Activated naive CD8-positive, alpha-beta T cell (primary cell): ENCODE measurements around the gene CYP24A1.

Experiments used
- H3K27ac Mint-ChIP-seq: one replicate; pipeline ENCODE4 v1.8.0; 2021; ENCODE audit warnings: mixed read lengths
- H3K27me3 Mint-ChIP-seq: one replicate; pipeline ENCODE4 v1.8.0; 2021; ENCODE audit warnings: mixed read lengths
- H3K36me3 Mint-ChIP-seq: one replicate; pipeline ENCODE4 v1.8.0; 2021; ENCODE audit warnings: mixed read lengths
- H3K4me1 Mint-ChIP-seq: one replicate; pipeline ENCODE4 v1.8.0; 2021; ENCODE audit warnings: low read depth, mixed read lengths
- H3K4me3 Mint-ChIP-seq: one replicate; pipeline ENCODE4 v1.8.0; 2021; ENCODE audit warnings: mild to moderate bottlenecking, mixed read lengths
- H3K9me3 Mint-ChIP-seq: one replicate; pipeline ENCODE4 v1.8.0; 2021; ENCODE audit warnings: low read depth, mixed read lengths

Gene CYP24A1

DNA sequence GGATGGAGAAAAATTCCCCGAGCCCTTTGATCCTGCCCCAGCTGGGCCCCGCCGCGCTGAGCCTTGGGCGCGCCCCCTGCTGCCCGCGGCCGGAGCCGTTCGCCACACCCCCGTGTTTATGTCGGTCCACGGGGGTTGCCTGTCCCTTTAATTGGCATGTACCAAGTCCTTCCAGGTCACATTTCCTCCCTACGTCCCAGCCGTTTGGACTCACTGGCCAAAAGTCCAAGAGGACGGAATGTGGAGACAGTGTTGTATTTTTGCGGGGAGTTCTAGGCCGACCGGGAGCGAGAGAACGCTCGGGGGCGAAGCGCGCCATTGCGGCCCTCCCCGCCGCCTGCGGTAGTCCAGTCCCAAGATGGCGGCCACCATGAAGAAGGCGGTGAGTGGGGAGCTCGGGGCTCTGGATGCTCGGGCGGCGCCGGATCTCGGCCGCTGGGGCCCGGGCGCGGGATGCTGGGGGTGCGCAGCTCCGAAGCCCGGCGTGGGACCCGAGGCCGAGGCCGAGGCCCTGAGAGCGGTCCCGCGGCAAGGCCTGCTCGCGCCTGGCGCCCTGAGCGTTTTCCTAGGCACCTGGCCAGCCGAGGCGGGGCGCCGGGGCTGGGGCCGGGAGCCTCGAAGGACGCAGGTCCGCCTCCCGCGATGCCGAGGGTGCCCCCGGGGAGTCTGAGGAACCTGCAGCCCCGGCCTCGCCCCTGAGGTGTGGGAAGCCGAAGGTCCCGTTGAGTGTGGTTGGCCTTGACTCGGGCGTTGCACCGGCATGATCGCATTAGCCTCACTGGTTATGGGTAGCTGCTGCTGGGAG, 34.2 kb upstream of the CYP24A1 start, which contains the start of gene PFDN4:
PFDN4 (plus strand) TSS at position 345 of the 805 bp plus-strand sequence; CDS start at position 359, 14 bp downstream.
- Mint-ChIP-seq H3K4me1 (peaks cover 42% of the 10 kb centered on the region), H3K27me3 (no peaks in the 10 kb centered on the region), H3K9me3 (no peaks in the 10 kb centered on the region), H3K27ac (peak within 1 kb of the TSS; percentile 100), H3K36me3 (peaks cover 2% of the 10 kb centered on the region), H3K4me3 (peak within 1 kb of the TSS; percentile 98)

DNA sequence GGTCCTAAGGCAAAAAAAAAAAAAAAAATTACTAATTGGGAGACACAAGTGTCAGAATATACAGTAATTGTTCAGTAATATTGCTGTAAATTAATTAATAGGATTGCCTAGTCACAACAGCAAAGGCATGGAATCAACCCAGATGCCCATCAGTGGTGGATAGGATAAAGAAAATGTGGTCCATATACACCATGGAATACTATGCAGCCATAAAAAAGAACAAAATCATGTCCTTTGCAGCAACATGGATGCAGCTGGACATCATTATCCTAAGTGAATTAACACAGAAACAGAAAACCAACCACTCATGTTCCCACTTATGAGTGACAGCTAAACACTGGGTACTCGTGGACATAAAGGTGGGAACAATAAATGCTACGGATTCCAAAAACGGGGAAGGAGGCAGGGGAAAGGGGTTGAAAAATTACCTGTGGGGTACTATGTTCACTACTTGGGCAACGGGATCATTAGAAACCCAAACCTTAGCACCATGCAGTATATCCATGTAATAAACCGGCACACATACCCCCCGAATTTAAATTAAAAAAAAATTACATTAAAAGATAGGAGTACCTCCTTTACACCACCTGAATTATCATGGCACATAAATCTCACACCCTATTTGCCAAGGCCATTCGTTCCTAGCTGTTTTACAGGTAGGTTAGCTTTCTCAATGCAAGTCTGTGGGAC, 33.4 kb upstream of the CYP24A1 start:
- Mint-ChIP-seq H3K4me3 (peak overlapping the region; percentile 98), H3K27me3 (no peaks in the 10 kb centered on the region)

DNA sequence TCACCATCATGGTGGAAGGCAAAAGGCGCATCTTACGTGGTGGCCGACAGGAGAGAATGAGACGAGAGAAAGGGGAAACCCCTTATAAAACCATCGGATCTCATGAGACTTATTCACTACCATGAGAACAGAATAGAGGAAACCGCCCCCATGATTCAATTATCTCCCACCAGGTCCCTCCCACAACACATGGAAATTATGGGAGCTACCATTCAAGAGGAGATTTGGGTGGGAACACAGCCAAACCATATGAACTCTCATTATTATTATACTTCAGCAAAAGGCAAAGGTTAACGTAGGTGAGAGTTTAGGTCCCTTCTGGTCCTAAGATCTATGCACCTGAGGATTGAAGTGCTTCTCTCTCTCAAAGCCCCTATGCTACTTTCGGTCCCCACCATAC, 31.7 kb upstream of the CYP24A1 start:
- no peaks in the 10 kb centered on the region for H3K27me3 Mint-ChIP-seq
- peaks cover 22% of the 10 kb centered on the region for H3K4me1 Mint-ChIP-seq
- peaks cover 2% of the 10 kb centered on the region for H3K36me3 Mint-ChIP-seq
- H3K9me3 Mint-ChIP-seq, result no peaks in the 10 kb centered on the region
- no peak overlapping the region for H3K27ac Mint-ChIP-seq
- H3K4me3 Mint-ChIP-seq, result no peak overlapping the region

More for the DNA sequence above, 33.4 kb upstream of the CYP24A1 start:
- Mint-ChIP-seq H3K27ac (peak overlapping the region; percentile 100), H3K9me3 (no peaks in the 10 kb centered on the region), H3K36me3 (peaks cover 2% of the 10 kb centered on the region), H3K4me1 (peaks cover 34% of the 10 kb centered on the region)

DNA sequence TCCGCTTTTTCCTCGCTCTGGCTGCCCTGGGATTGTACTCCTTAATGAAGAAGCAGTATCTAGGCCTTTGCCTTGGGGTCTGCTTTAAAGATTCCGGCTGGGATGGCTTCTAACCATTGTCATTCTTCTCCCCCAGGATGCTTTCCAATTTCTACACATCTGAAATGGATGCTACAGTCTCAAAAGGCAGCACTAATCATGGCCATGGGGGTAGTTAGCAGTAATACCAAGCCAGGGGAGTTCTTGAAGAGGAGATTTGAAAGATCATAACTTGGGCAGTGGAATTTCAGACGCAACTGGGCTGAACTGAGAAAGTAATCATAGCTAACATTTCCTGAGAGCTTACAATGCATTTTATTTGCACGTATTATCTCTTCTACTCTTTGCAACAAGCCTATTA, 30.7 kb upstream of the CYP24A1 start:
- H3K36me3 Mint-ChIP-seq, result peaks cover 2% of the 10 kb centered on the region
- no peaks in the 10 kb centered on the region for H3K9me3 Mint-ChIP-seq
- no peak overlapping the region for H3K4me3 Mint-ChIP-seq
- no peaks in the 10 kb centered on the region for H3K27me3 Mint-ChIP-seq
- H3K4me1 Mint-ChIP-seq, result peaks cover 12% of the 10 kb centered on the region
- no peak overlapping the region for H3K27ac Mint-ChIP-seq

DNA sequence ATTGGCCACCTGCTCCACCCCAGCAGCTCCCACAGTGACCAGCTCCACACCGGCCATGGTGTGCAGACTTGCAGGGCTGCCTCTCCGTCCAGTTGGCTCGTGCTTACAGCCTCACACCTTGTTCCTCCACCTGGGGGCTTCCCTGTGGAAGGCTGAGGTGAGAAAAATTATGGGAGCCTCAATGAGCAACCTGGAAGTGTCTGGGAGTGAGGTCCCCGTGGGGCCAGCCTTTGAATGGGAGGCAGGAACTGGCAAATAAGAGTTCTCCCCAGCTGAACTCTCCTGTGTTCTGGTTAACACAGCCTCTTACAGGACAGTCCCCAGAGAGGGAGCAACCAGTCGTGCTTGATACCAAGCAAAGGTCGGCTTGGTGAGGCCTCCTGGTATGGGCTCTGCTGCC, 30.3 kb upstream of the CYP24A1 start:
- Mint-ChIP-seq H3K4me1 (peaks cover 8% of the 10 kb centered on the region), H3K36me3 (peaks cover 2% of the 10 kb centered on the region), H3K9me3 (no peaks in the 10 kb centered on the region), H3K27ac (no peak overlapping the region), H3K4me3 (no peak overlapping the region), H3K27me3 (no peaks in the 10 kb centered on the region)

DNA sequence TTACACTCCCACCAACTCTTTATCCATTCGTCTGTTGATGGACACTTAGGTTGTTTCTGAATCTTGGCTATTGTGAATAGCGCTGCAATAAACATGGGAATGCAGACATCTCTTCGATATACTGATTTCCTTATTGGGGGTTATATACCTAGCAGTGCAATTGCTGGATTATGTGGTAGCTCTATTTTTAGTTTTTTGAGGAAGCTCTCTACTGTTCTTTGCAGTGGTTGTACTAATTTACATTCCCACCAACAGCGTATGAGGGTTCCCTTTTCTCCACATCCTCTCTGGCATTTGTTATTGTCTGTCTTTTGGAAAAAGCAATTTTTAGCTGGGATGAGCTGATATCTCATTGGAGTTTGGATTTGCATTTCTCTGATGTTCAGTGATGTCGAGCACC, 29.5 kb upstream of the CYP24A1 start:
- Mint-ChIP-seq H3K27me3 (no peaks in the 10 kb centered on the region), H3K36me3 (no peaks in the 10 kb centered on the region), H3K4me3 (no peak overlapping the region), H3K4me1 (peaks cover 3% of the 10 kb centered on the region), H3K27ac (no peak overlapping the region), H3K9me3 (no peaks in the 10 kb centered on the region)

DNA sequence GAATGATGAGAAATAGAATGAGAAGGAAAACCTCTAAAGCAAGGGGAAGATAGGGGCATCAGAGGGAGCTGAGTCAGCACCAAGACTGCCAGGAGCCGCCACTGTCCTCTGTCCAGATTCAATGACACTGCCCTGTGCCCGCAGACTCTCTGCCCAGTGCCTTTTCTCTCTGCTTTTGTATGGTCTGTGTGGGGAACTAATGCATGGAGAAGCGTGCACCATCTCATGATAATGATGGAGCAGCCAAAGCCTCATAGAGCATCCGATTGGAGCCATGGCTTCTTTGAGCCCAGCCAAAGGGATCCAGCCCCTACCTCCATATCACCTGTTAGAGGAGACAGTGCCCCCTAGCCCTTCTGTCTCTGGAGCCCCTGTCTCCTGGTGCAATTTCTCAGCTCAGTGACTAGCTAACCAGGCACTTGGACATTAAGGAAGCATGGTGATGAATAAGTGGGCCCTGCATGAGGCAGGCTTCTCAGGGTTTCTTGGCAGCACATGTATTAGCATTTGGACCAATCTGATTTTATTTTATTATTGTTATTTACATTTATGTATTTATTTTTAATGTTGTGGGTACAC, 27.6 kb upstream of the CYP24A1 start:
- no peaks in the 10 kb centered on the region for H3K9me3 Mint-ChIP-seq
- no peak overlapping the region for H3K27ac Mint-ChIP-seq
- H3K27me3 Mint-ChIP-seq, result no peaks in the 10 kb centered on the region
- H3K4me1 Mint-ChIP-seq, result peaks cover 4% of the 10 kb centered on the region
- H3K36me3 Mint-ChIP-seq, result no peaks in the 10 kb centered on the region
- no peak overlapping the region for H3K4me3 Mint-ChIP-seq

DNA sequence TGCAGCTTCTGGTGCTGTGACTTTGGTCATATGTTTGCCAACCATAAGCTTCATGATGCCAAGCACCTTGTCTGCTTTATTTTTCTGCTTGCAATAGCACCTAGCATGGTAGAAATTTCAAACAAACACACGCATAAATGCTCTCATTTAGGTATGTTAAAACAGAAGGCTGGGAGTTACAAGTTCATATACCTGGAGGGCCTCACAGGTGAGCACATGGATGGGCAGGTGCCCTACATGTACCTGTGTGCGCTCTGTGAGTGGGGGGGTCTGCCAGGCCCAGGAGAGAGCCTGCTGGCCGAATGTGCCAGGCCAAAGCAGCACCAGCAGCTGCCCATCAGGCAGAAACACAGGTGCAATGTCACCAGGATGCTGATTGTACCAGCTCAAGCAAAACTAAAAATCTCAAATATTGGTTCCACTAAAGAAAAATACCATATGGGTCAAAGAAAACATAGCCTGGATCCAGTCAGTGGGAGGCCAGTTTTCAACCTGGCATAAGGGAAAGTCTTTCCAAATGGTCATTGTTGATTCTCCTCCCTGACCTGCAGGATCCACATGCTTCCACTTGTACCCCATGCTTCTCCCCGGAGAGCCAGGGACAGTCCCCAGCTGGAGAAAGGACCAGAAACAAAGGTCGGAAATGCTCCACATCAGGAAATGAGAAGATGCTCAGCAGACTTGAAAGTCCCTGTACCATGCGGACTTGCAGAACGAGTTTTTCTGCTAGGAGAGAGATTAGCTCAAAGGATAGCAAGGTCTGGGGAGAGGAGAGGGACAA, 26.9 kb upstream of the CYP24A1 start:
- H3K9me3 Mint-ChIP-seq, result no peaks in the 10 kb centered on the region
- H3K27me3 Mint-ChIP-seq, result no peaks in the 10 kb centered on the region
- no peak overlapping the region for H3K4me3 Mint-ChIP-seq
- no peaks in the 10 kb centered on the region for H3K36me3 Mint-ChIP-seq
- H3K27ac Mint-ChIP-seq, result no peak overlapping the region
- peaks cover 2% of the 10 kb centered on the region for H3K4me1 Mint-ChIP-seq

DNA sequence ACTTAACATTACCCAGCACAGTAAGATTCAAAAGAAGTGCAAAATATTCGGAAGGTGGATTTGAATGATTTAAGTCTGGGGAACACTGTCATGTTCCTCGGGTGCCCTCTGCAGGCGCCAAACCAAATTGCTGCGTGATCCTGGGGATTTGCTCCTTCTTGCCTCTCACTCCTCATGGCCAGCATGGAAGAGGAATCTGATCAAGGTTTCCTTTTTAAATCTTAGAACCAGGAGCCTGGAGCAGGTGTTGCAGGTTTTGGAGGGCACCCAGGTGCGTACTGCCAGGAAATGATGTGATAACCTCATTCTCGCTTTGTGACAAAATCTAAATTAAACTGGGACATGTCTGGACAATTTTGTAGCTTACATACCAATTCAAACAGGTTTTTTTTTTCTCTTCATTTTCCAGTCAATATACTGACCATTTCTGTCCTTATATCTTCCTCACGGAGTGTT, 26.0 kb upstream of the CYP24A1 start:
- Mint-ChIP-seq H3K36me3 (no peaks in the 10 kb centered on the region), H3K27me3 (no peaks in the 10 kb centered on the region), H3K9me3 (no peaks in the 10 kb centered on the region), H3K27ac (no peak overlapping the region), H3K4me3 (no peak overlapping the region), H3K4me1 (peaks cover 2% of the 10 kb centered on the region)

DNA sequence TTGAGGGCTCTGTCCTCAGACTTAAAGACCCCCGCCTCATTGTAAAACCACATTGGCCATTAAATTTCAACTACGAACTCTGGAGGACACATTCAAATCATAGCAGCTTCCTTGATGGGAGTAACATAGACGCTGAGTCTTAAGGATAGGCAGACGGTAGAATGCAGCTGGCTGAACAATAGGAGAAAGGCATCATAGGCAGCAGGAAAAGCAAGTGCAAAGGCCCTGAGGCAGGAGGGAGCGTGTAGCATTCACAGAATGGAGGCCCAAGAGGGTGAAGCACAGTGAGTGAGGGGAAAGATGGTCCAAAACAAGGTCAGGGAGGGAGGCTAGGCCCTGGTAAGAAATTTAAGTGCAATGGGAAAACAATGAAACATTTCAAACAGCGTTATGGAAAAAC, 25.5 kb upstream of the CYP24A1 start:
- no peak overlapping the region for H3K4me3 Mint-ChIP-seq
- H3K27ac Mint-ChIP-seq, result no peak overlapping the region
- no peaks in the 10 kb centered on the region for H3K36me3 Mint-ChIP-seq
- H3K27me3 Mint-ChIP-seq, result no peaks in the 10 kb centered on the region
- H3K9me3 Mint-ChIP-seq, result no peaks in the 10 kb centered on the region
- peaks cover 2% of the 10 kb centered on the region for H3K4me1 Mint-ChIP-seq

DNA sequence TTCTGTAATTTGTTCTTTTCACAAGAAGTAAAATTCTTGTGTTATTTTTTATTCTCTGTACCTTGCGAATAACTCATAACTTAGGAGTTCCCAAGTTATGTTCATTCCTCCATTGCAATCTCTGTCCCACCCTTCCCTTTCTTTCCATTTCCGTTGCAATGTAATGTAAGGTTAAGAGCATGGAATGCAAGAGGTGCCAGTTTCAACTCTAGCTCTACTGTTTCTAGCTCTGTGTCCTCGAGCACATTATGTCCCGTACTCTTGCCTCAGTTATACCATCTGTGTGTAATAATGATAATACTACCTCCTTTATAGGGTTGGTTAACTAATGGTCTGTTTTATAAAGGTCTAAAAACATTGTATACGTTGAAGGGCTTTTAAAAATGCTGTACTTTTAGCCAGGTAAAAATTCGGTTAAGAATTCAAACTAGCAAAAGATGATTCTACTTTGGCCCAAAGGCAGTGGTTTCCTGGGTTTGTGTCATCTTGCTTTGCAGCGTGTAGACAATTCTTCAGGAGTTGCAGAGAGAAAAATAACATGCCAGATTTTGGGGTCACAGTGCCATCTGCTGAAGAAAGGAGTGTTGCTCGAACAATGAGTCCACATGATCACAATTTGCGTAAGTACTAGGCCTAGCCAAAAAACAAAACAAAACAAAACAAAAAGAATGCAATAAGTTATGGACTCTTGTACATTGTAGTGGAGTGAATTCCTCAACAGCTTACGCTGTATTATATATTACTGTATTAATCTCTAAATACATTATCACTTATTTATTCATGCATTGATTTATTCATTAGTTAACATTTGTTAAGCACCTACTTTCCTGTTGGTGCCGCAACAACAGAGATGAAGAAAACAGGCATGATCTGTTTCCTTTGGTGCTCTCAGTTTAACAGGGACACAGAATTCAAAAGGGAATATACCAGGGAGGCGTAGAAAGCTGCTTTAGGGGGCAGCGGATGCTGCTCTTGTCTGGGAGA, 24.1 kb upstream of the CYP24A1 start:
- H3K9me3 Mint-ChIP-seq, result no peaks in the 10 kb centered on the region
- no peaks in the 10 kb centered on the region for H3K36me3 Mint-ChIP-seq
- H3K27ac Mint-ChIP-seq, result no peak overlapping the region
- peaks cover 2% of the 10 kb centered on the region for H3K4me1 Mint-ChIP-seq
- H3K4me3 Mint-ChIP-seq, result no peak overlapping the region
- H3K27me3 Mint-ChIP-seq, result no peaks in the 10 kb centered on the region

DNA sequence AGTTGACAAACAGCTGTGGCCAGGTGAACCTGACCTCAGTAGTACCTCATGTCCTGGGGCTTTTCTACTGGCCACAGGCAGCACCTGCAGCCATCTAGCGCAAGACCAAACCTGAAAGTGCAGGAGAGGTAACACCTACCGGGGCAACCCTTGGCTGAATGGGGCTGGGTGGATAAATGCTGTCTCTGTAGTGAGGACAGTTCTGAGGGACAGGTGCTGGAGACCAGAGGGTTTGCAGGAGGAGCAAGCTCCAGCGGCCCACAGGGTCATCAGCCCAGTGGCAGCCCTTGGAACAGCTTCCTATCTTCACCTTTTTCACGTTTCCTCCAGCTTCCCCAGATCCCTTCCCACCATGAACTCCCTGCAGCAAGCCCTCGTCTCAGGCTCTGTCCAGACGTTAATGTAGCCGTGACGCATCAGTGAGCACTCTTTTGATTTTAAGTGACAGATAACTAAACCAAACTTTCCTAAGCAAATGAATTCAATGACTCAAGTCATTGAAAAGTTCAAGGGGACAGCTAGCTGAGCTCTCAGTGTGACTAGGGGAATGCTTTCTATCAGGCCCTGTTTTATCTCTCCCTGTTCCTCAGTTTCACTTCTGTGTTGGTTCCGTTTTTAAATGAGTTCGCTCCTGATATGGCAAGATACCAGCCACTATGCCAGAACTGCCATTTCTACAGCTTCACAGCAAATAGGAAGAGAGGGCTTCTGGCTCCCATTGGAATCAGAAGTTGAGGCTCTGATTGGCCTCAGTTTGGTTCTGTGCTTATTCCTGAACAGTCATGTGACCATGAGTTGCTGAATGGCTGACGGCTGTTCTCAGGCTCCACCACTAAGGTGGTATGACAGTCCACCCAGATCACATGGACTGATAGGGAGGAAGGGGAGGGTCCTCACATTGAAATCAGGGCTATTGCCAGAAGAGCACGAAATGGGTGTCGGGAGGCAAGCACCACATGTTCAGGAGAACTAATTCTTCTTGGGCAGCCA, 22.0 kb upstream of the CYP24A1 start:
- no peak overlapping the region for H3K4me3 Mint-ChIP-seq
- peaks cover 9% of the 10 kb centered on the region for H3K27me3 Mint-ChIP-seq
- no peak overlapping the region for H3K27ac Mint-ChIP-seq
- peaks cover 2% of the 10 kb centered on the region for H3K4me1 Mint-ChIP-seq
- H3K9me3 Mint-ChIP-seq, result no peaks in the 10 kb centered on the region
- H3K36me3 Mint-ChIP-seq, result no peaks in the 10 kb centered on the region
